NCI-H146 treated with DMSO at 0.1 percent for 48 hours (cell line): ENCODE data around the gene TUBAL3.

Experiments used
- DNase-seq: peaks from one replicate; lab custom pipeline; 2025; ENCODE audit not compliant: unreplicated experiment; lab: John Stamatoyannopoulos, UW

Gene TUBAL3

GRCh38 chr10:5343979-5344378 lies 60.6 kb downstream of the TUBAL3 start:
- no peak for DNase-seq

- DNase-seq = no peak
Observed at GRCh38 chr10:5343561-5343960, 61.1 kb downstream of the TUBAL3 start.
